A549 (cell line): ENCODE results near the gene FNDC10. TPM values are rescaled to one million over a fixed set of nuclear protein-coding genes. Genes with fewer than 3 reads are reported as not detected.

Experiments
- ATAC-seq, 2 experiments: fragments of 200-7000 bp in 1 of 2; fragments of >200 bp in 1 of 2; cut with Nextera tagmentation in 1 of 2; cut with Tn5 transposase in 1 of 2; 3 replicates each; pipeline versions ENCODE4 v1.8.0 to v1.9.1; 2018 to 2020; ENCODE audit warnings: mild to moderate bottlenecking in 1 of 2, moderate library complexity in 1 of 2
- CTCF ChIA-PET: fragments of 300-600 bp; sonication (Branson Sonifier 250); formaldehyde crosslinking; extraction: SDS; loops from one replicate; lab custom pipeline; 2021; ENCODE audit warnings: antibody characterized with exemption, inconsistent platforms; lab: Yijun Ruan, JAX
- POLR2A ChIA-PET: fragments of 350-600 bp; formaldehyde crosslinking; extraction: SDS; loops from one replicate; lab custom pipeline; 2021; ENCODE audit warnings: antibody characterized with exemption, inconsistent platforms; lab: Yijun Ruan, JAX
- DNase-seq, 2 experiments: peaks; one replicate each; pipeline versions ENCODE4 v3.0.0 to v3.0.0-alpha.2; 2011 to 2016; ENCODE audit warnings: low read depth in 1 of 2, low spot score in 1 of 2
- FAIRE-seq: peaks from 2 replicates; lab custom pipeline; 2011; peaks lifted over from hg19 to GRCh38; lab: Jason Lieb, UNC
- H3K27ac ChIP-seq, 2 experiments: fragments of >200 bp; sonication (Bioruptor Twin); formaldehyde crosslinking; 3 replicates each; pipeline ENCODE4 v1.5.1; 2016 to 2017
- H3K4me1 ChIP-seq: fragments of >200 bp; sonication (Bioruptor Twin); formaldehyde crosslinking; 3 replicates; pipeline ENCODE4 v1.6.1; 2016
- H3K4me2 ChIP-seq: fragments of >200 bp; sonication (Bioruptor Twin); formaldehyde crosslinking; 3 replicates; pipeline ENCODE4 v1.6.1; 2016
- H3K4me3 ChIP-seq: fragments of >200 bp; sonication (Bioruptor Twin); formaldehyde crosslinking; 3 replicates; pipeline ENCODE4 v1.5.1; 2016
- H3K9me3 ChIP-seq: fragments of >200 bp; sonication (Bioruptor Twin); formaldehyde crosslinking; 3 replicates; pipeline ENCODE4 v1.6.1; 2016
- ATOH8 ChIP-seq: fragments of 250-450 bp; sonication (Bioruptor Pico); IDR thresholded peaks from 2 replicates; pipeline ENCODE4 v1.5.0; 2020; ENCODE audit warnings: low read depth, mild to moderate bottlenecking, moderate library complexity
- CEBPB ChIP-seq, 2 experiments: fragments of >200 bp in 1 of 2; sonication (Bioruptor Twin) in 1 of 2; formaldehyde crosslinking in 1 of 2; IDR thresholded peaks; 2 replicates each; pipeline ENCODE4 v1.6.1; 2012 to 2016
- FOSL2 ChIP-seq, 2 experiments: fragments of 450-650 bp in 1 of 2; fragments of >200 bp in 1 of 2; sonication (Bioruptor Twin) in 1 of 2; formaldehyde crosslinking; IDR thresholded peaks; 2 replicates each; pipeline versions ENCODE4 v1.5.0 to v1.6.1; 2016 to 2020; ENCODE audit warnings: mild to moderate bottlenecking in 1 of 2, moderate library complexity in 1 of 2
- HDAC2 ChIP-seq: fragments of 200-600 bp; sonication (generic); IDR thresholded peaks from 2 replicates; pipeline ENCODE4 v1.6.1; 2016
- MAFK ChIP-seq: fragments of 450-650 bp; IDR thresholded peaks from 2 replicates; pipeline ENCODE4 v1.6.1; 2014; ENCODE audit not compliant: partially characterized antibody
- MAZ ChIP-seq: fragments of 150-350 bp; IDR thresholded peaks from 2 replicates; pipeline ENCODE4 v1.6.1; 2014; ENCODE audit warnings: antibody characterized with exemption, low read depth, low read length, borderline replicate concordance
- NFE2L2 ChIP-seq: fragments of 150-350 bp; conservative IDR thresholded peaks from 2 replicates; pipeline ENCODE4 v1.6.1; 2014; ENCODE audit warnings: low read length
- POLR2AphosphoS2 ChIP-seq: conservative IDR thresholded peaks from 2 replicates; pipeline ENCODE4 v1.6.1; 2012; ENCODE audit warnings: low read length, improper control_type of control experiment, inconsistent platforms
- SMC3 ChIP-seq: fragments of >200 bp; sonication (Bioruptor Twin); formaldehyde crosslinking; IDR thresholded peaks from 3 replicates; pipeline ENCODE4 v1.6.1; 2018; ENCODE audit warnings: inconsistent platforms
- SREBF2 ChIP-seq: fragments of 450-650 bp; IDR thresholded peaks from 2 replicates; pipeline ENCODE4 v1.6.1; 2014; ENCODE audit warnings: mild to moderate bottlenecking, moderate library complexity
- TFCP2L1 ChIP-seq: fragments of 250-450 bp; sonication (Bioruptor Pico); IDR thresholded peaks from 2 replicates; pipeline ENCODE4 v1.5.0; 2021; ENCODE audit warnings: mild to moderate bottlenecking
- WGBS: methylation state at CpG from one replicate; pipeline ENCODE4 v1.1.6; 2017; ENCODE audit errors: missing lambda C conversion rate; 5-methylcytosine and 5-hydroxymethylcytosine counted together
- polyA plus RNA-seq, 4 experiments: library from polyadenylated mRNA; depleted of rRNA in 3 of 4; stranded (reverse); fragments of >200 nt; fragmentation: RNase III in 1 of 4; extraction: RNeasy Plus Mini Kit Qiagen cat#74134 plus additional on column Dnase treatment in 1 of 4; gene quantifications; 2 replicates in 3 of 4; 3 replicates in 1 of 4; pipeline ENCODE4 v1.2.3, GENCODE V29; 2011 to 2017
- TF ChIP-seq, protein P1 (sequence below): fragments of >200 bp; sonication (Bioruptor Twin); formaldehyde crosslinking; IDR thresholded peaks from 2 replicates; pipeline ENCODE4 v1.6.1; 2016
- TF ChIP-seq, protein P2 (sequence below): IDR thresholded peaks from 2 replicates; pipeline ENCODE4 v1.6.1; 2012
- TF ChIP-seq, protein P3 (sequence below): fragments of 200-600 bp; sonication (generic); IDR thresholded peaks from 2 replicates; pipeline ENCODE4 v1.6.1; 2016; ENCODE audit warnings: antibody characterized with exemption, mild to moderate bottlenecking, moderate library complexity

FNDC10 gene
- polyA plus RNA-seq, 2 of the 4 experiments (the other 2 are of a cell fraction): 0.56 to 4.0 TPM

GRCh38 chr1:1554926-1555915 is 44.7 kb downstream of the FNDC10 start:
- FAIRE-seq: no peak
- DNase-seq: peak in 1 of 2 experiments; percentile 40
- Histone ChIP-seq H3K9me3 (no peaks in the 10 kb centered on the region), H3K27ac (no peak overlapping the region), H3K4me3 (no peak overlapping the region), H3K4me1 (peaks cover 6% of the 10 kb centered on the region), H3K4me2 (no peak overlapping the region)
- TF ChIP-seq TFCP2L1 (CRISPR knock-in tag) (no peak), FOSL2 (IDR thresholded peaks at IDR 0.05) (no peak), FOSL2 (CRISPR knock-in tag; IDR thresholded peaks at IDR 0.05) (peak; percentile 61)
- ATAC-seq: peak; percentile 43 to 52; a peak in 3 of 6 replicates
- ChIA-PET CTCF (interaction anchor here (1.1 to 1.5 kb wide), 3 partner anchors 10 to 26 kb away, joined by 3 read pairs; no protein-coding TSS in a partner anchor), POLR2A (no interaction called here)
- 90% methylated on average over 26 of the region's 31 CpGs for WGBS

GRCh38 chr1:1554550-1554925 is 45.4 kb downstream of the FNDC10 start:
- WGBS: 86% methylated on average over 12 of the region's 13 CpGs
- DNase-seq (no peak), ATAC-seq (no peak; a peak in 2 of 6 replicates), FAIRE-seq (no peak)
- Histone ChIP-seq H3K27ac (no peak overlapping the region), H3K4me1 (peaks cover 6% of the 10 kb centered on the region), H3K4me3 (no peak overlapping the region), H3K9me3 (no peaks in the 10 kb centered on the region), H3K4me2 (no peak overlapping the region)
- ChIA-PET POLR2A (no interaction called here), CTCF (interaction anchor here (1.0 to 1.5 kb wide), 4 partner anchors 9 to 49 kb away, joined by 3 read pairs; no protein-coding TSS in a partner anchor)
- TF ChIP-seq NFE2L2: no peak
- TF ChIP-seq HDAC2: no peak
- no peak for TF ChIP-seq SREBF2
- no peak for TF ChIP-seq MAZ
- TF ChIP-seq, protein P1, sequence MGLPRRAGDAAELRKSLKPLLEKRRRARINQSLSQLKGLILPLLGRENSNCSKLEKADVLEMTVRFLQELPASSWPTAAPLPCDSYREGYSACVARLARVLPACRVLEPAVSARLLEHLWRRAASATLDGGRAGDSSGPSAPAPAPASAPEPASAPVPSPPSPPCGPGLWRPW: no peak
- no peak for TF ChIP-seq SMC3
- no peak for TF ChIP-seq CEBPB (IDR thresholded peaks at IDR 0.05)
- TF ChIP-seq, protein P2, sequence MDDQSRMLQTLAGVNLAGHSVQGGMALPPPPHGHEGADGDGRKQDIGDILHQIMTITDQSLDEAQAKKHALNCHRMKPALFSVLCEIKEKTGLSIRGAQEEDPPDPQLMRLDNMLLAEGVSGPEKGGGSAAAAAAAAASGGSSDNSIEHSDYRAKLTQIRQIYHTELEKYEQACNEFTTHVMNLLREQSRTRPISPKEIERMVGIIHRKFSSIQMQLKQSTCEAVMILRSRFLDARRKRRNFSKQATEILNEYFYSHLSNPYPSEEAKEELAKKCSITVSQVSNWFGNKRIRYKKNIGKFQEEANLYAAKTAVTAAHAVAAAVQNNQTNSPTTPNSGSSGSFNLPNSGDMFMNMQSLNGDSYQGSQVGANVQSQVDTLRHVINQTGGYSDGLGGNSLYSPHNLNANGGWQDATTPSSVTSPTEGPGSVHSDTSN: no peak
- TF ChIP-seq ATOH8: no peak
- TF ChIP-seq MAFK: no peak
- TF ChIP-seq, protein P3, sequence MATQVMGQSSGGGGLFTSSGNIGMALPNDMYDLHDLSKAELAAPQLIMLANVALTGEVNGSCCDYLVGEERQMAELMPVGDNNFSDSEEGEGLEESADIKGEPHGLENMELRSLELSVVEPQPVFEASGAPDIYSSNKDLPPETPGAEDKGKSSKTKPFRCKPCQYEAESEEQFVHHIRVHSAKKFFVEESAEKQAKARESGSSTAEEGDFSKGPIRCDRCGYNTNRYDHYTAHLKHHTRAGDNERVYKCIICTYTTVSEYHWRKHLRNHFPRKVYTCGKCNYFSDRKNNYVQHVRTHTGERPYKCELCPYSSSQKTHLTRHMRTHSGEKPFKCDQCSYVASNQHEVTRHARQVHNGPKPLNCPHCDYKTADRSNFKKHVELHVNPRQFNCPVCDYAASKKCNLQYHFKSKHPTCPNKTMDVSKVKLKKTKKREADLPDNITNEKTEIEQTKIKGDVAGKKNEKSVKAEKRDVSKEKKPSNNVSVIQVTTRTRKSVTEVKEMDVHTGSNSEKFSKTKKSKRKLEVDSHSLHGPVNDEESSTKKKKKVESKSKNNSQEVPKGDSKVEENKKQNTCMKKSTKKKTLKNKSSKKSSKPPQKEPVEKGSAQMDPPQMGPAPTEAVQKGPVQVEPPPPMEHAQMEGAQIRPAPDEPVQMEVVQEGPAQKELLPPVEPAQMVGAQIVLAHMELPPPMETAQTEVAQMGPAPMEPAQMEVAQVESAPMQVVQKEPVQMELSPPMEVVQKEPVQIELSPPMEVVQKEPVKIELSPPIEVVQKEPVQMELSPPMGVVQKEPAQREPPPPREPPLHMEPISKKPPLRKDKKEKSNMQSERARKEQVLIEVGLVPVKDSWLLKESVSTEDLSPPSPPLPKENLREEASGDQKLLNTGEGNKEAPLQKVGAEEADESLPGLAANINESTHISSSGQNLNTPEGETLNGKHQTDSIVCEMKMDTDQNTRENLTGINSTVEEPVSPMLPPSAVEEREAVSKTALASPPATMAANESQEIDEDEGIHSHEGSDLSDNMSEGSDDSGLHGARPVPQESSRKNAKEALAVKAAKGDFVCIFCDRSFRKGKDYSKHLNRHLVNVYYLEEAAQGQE: no peak
- TF ChIP-seq POLR2AphosphoS2: no peak
- TF ChIP-seq FOSL2 (IDR thresholded peaks at IDR 0.05): no peak
- no peak for TF ChIP-seq FOSL2 (CRISPR knock-in tag; IDR thresholded peaks at IDR 0.05)
